ENCODE data around the gene ZNF358. TPM values are rescaled to one million over a fixed set of nuclear protein-coding genes. Genes with fewer than 3 reads are reported as not detected.
A peak's percentile ranks its signal among the peaks of the same experiment; 100 is the strongest.

Gene ZNF358
- total and polyA plus RNA-seq, 2 donors (not counting 3 experiments of a cell fraction or from before 2014, with no cell fraction given), result 51.2 to 83.2 TPM

- Histone ChIP-seq H2AFZ (ENCODE audit: low read depth, low read length) (no peak overlapping the region), H3K27ac (ENCODE audit: insufficient read depth, low read depth, low read length) (no peak overlapping the region), H3K79me2 (ENCODE audit: control insufficient read depth, insufficient read depth, low read length) (no peaks in the 10 kb centered on the region), H3K4me2 (ENCODE audit: insufficient read depth, low read length) (no peak overlapping the region), H3K9ac (replicated peaks; ENCODE audit: extremely low read depth, insufficient read depth, low read length) (no peak overlapping the region), H3K36me3 (ENCODE audit: control insufficient read depth in 2 of 2, extremely low read depth in 1 of 2, insufficient read depth in 2 of 2, low read length in 2 of 2) (no peaks in the 10 kb centered on the region), H3K4me1 (ENCODE audit: control insufficient read depth, extremely low read depth, insufficient read depth, low read length) (peaks cover 6% of the 10 kb centered on the region), H3K4me3 (replicated peaks in 1 of 3; ENCODE audit: insufficient read depth in 1 of 3, low read depth in 1 of 3, low read length in 3 of 3) (no peak overlapping the region), H4K20me1 (replicated peaks; ENCODE audit: control insufficient read depth, extremely low read depth, insufficient read depth, low read length) (no peaks in the 10 kb centered on the region), H3K9me3 (replicated peaks; ENCODE audit: control insufficient read depth, insufficient read depth, low read length) (no peaks in the 10 kb centered on the region), H3K9me1 (replicated peaks; ENCODE audit: control insufficient read depth, extremely low read depth, insufficient read depth, low read length) (no peaks in the 10 kb centered on the region), H3K27me3 (ENCODE audit: control insufficient read depth in 2 of 2, insufficient read depth in 2 of 2, low read length in 2 of 2) (peaks cover 0 to 3% of the 10 kb centered on the region in 2 experiments)
- intact Hi-C loops (cut with micrococcal nuclease), result no loop called here
- CTCF ChIA-PET, result interaction anchor here (0.5 to 2.8 kb wide), 13 partner anchors 9 to 198 kb away, joined by 3 to 20 read pairs (median 6); partner anchors contain the start of genes MCOLN1, TRAPPC5 and ZNF358
- POLR2A ChIA-PET, result no interaction called here
- no peak for TF ChIP-seq GATA2 (IDR thresholded peaks at IDR 0.05; ENCODE audit: insufficient read depth, insufficient read length, low read depth, low read length)
- no peak for TF ChIP-seq JUN (IDR thresholded peaks at IDR 0.05; ENCODE audit: borderline replicate concordance, insufficient read depth, insufficient read length, low read depth)
- TF ChIP-seq, protein P1, sequence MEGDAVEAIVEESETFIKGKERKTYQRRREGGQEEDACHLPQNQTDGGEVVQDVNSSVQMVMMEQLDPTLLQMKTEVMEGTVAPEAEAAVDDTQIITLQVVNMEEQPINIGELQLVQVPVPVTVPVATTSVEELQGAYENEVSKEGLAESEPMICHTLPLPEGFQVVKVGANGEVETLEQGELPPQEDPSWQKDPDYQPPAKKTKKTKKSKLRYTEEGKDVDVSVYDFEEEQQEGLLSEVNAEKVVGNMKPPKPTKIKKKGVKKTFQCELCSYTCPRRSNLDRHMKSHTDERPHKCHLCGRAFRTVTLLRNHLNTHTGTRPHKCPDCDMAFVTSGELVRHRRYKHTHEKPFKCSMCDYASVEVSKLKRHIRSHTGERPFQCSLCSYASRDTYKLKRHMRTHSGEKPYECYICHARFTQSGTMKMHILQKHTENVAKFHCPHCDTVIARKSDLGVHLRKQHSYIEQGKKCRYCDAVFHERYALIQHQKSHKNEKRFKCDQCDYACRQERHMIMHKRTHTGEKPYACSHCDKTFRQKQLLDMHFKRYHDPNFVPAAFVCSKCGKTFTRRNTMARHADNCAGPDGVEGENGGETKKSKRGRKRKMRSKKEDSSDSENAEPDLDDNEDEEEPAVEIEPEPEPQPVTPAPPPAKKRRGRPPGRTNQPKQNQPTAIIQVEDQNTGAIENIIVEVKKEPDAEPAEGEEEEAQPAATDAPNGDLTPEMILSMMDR (IDR thresholded peaks at IDR 0.05; ENCODE audit: extremely low read depth in 1 of 2, insufficient read depth in 1 of 2, low read depth in 1 of 2, low read length in 2 of 2), result peak; percentile 25 to 40
- TF ChIP-seq FOS (IDR thresholded peaks at IDR 0.05; ENCODE audit: borderline replicate concordance, insufficient read depth, low read length), result no peak
- dilution Hi-C loops (cut with MboI; ENCODE audit: extremely low pct_ligation_motif_present, low sequenced_read_pairs), result no loop called here
- FAIRE-seq, result no peak
- no peak for DNase-seq (ENCODE audit: low read depth, low spot score)
- no TSS peak for BruUV-seq (replicated peaks)
These were observed 18.6 kb upstream of the ZNF358 start for GRCh38 chr19:7497292-7497691.

DNA sequence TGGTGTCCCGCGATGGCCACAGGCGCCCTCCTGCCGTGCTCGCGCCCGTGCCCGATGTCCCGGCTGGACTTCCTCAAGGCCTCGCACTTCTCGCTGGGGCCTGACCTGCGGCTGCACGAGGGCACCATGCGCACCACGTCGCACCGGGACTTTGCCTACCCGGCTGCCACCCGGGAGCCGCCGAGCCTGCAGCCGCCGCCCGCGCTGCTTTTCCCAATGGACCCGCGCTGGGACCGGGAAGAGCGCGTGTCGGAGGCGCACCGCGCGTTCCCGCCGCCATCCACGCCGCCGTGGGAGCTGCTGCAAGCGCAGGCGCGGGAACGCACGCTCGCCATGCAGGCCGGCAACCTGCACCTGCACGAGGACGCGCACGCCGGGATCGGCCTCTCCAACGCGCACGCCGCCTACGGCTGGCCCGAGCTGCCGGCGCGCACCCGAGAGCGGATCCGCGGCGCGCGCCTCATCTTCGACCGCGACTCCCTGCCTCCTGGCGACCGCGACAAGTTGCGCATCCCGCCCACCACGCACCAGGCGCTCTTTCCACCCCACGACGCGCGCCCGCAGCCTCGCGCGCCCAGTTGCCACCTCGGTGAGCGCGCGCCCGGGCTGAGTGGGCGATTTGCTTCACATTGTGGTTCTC, 15.0 kb upstream of the ZNF358 start:
- POLR2A ChIA-PET, result no interaction called here

More for the DNA sequence above, 15.0 kb upstream of the ZNF358 start:
- no TSS peak for BruUV-seq (replicated peaks)
- H3K27me3 ChIP-seq (ENCODE audit: control insufficient read depth in 2 of 2, insufficient read depth in 2 of 2, low read length in 2 of 2), result peaks cover 0 to 4% of the 10 kb centered on the region in 2 experiments
- H3K36me3 ChIP-seq (ENCODE audit: control insufficient read depth in 2 of 2, extremely low read depth in 1 of 2, insufficient read depth in 2 of 2, low read length in 2 of 2), result no peaks in the 10 kb centered on the region
- FAIRE-seq (no peak), DNase-seq (ENCODE audit: low read depth, low spot score) (peak; percentile 47)
- H3K79me2 ChIP-seq (ENCODE audit: control insufficient read depth, insufficient read depth, low read length), result no peaks in the 10 kb centered on the region
- intact Hi-C loops (cut with micrococcal nuclease) (no loop called here), dilution Hi-C loops (cut with MboI; ENCODE audit: extremely low pct_ligation_motif_present, low sequenced_read_pairs) (no loop called here)
- H3K9me3 ChIP-seq (replicated peaks; ENCODE audit: control insufficient read depth, insufficient read depth, low read length), result no peaks in the 10 kb centered on the region
- H3K9ac ChIP-seq (replicated peaks; ENCODE audit: extremely low read depth, insufficient read depth, low read length), result no peak overlapping the region
- TF ChIP-seq, protein P1 (IDR thresholded peaks at IDR 0.05; ENCODE audit: extremely low read depth in 1 of 2, insufficient read depth in 1 of 2, low read depth in 1 of 2, low read length in 2 of 2), result no peak
- TF ChIP-seq EZH2 (IDR thresholded peaks at IDR 0.05; ENCODE audit: borderline replicate concordance, low read depth, low read length, severe bottlenecking) (peak; percentile 51), FOS (IDR thresholded peaks at IDR 0.05; ENCODE audit: borderline replicate concordance, insufficient read depth, low read length) (no peak), POLR2AphosphoS5 (IDR thresholded peaks at IDR 0.05; ENCODE audit: insufficient read depth, low read depth, low read length) (no peak), JUN (IDR thresholded peaks at IDR 0.05; ENCODE audit: borderline replicate concordance, insufficient read depth, insufficient read length, low read depth) (no peak), MYC (IDR thresholded peaks at IDR 0.05; ENCODE audit: low read depth, low read length) (no peak), MAX (IDR thresholded peaks at IDR 0.05; ENCODE audit: insufficient read depth, insufficient read length) (no peak)
- no peaks in the 10 kb centered on the region for H3K4me1 ChIP-seq (ENCODE audit: control insufficient read depth, extremely low read depth, insufficient read depth, low read length)
- H4K20me1 ChIP-seq (replicated peaks; ENCODE audit: control insufficient read depth, extremely low read depth, insufficient read depth, low read length), result no peaks in the 10 kb centered on the region
- CTCF ChIA-PET, result no interaction called here
- peak overlapping the region; percentile 42 for H3K4me2 ChIP-seq (ENCODE audit: insufficient read depth, low read length)
- peak overlapping the region; percentile 78 for H2AFZ ChIP-seq (ENCODE audit: low read depth, low read length)
- H3K27ac ChIP-seq (ENCODE audit: insufficient read depth, low read depth, low read length), result no peak overlapping the region
- H3K4me3 ChIP-seq (replicated peaks in 1 of 3; ENCODE audit: insufficient read depth in 1 of 3, low read depth in 1 of 3, low read length in 3 of 3), result peak overlapping the region in 1 of 3 experiments; percentile 32
- no peaks in the 10 kb centered on the region for H3K9me1 ChIP-seq (replicated peaks; ENCODE audit: control insufficient read depth, extremely low read depth, insufficient read depth, low read length)
